ENCODE data around the gene H6PD.

H6PD gene

GRCh38 chr1:9244501-9245229 is 10.1 kb downstream of the H6PD start:
- CTCF ChIA-PET, result interaction anchor here (0.9 to 6.2 kb wide), 6 partner anchors 8 to 134 kb away, joined by 3 to 25 read pairs (median 4); partner anchors contain the start of gene H6PD
- peaks cover 0 to 20% (median 0%) of the 10 kb centered on the region in 4 experiments for H3K36me3 ChIP-seq (ENCODE audit: control insufficient read depth in 4 of 4, insufficient read depth in 4 of 4, low read length in 3 of 4)
- H3K27ac ChIP-seq (ENCODE audit: insufficient read depth in 1 of 2, low read depth in 1 of 2, low read length in 2 of 2, poor library complexity in 1 of 2, severe bottlenecking in 2 of 2), result no peak overlapping the region
- 49% methylated on average over 9 of the region's 9 CpGs for WGBS (ENCODE audit: insufficient coverage)
- peaks cover 15 to 58% (median 53%) of the 10 kb centered on the region in 4 experiments for H3K4me1 ChIP-seq (ENCODE audit: control extremely low read depth in 1 of 4, control insufficient read depth in 4 of 4, insufficient read depth in 4 of 4, low read length in 3 of 4)
- POLR2A ChIA-PET, result no interaction called here
- peak overlapping the region in 1 of 7 experiments; percentile 21 for H3K4me3 ChIP-seq (ENCODE audit: control insufficient read depth in 1 of 7, extremely low read depth in 1 of 7, insufficient read depth in 4 of 7, low read depth in 2 of 7, low read length in 6 of 7)
- peaks cover 0 to 9% (median 0%) of the 10 kb centered on the region in 5 experiments for H3K27me3 ChIP-seq (replicated peaks in 2 of 5; ENCODE audit: control insufficient read depth in 4 of 5, insufficient read depth in 5 of 5, low read length in 4 of 5)
- peak in 2 of 3 donors; percentile 50 to 58 for DNase-seq
- no peaks in the 10 kb centered on the region for H3K9me3 ChIP-seq (ENCODE audit: control extremely low read depth in 1 of 5, control insufficient read depth in 4 of 5, insufficient read depth in 2 of 5, low read depth in 1 of 5, low read length in 4 of 5)

DNA sequence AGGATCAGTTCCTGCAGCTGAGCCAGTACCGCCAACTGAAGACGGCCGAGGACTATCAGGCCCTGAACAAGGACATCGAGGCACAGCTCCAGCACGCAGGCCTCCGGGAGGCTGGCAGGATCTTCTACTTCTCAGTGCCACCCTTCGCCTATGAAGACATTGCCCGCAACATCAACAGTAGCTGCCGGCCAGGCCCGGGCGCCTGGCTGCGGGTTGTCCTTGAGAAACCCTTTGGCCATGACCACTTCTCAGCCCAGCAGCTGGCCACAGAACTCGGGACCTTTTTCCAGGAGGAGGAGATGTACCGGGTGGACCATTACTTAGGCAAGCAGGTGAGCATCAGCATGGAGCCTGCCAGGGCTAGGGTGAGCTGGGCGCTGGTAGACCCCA is 10.7 kb downstream of the H6PD start:
- no peaks in the 10 kb centered on the region for H3K9me3 ChIP-seq (ENCODE audit: control extremely low read depth in 1 of 5, control insufficient read depth in 4 of 5, insufficient read depth in 2 of 5, low read depth in 1 of 5, low read length in 4 of 5)
- no peak overlapping the region for H3K4me3 ChIP-seq (ENCODE audit: control insufficient read depth in 1 of 7, extremely low read depth in 1 of 7, insufficient read depth in 4 of 7, low read depth in 2 of 7, low read length in 6 of 7)
- H3K27ac ChIP-seq (ENCODE audit: insufficient read depth in 1 of 2, low read depth in 1 of 2, low read length in 2 of 2, poor library complexity in 1 of 2, severe bottlenecking in 2 of 2), result no peak overlapping the region
- peaks cover 0 to 20% (median 0%) of the 10 kb centered on the region in 4 experiments for H3K36me3 ChIP-seq (ENCODE audit: control insufficient read depth in 4 of 4, insufficient read depth in 4 of 4, low read length in 3 of 4)
- ChIA-PET POLR2A (no interaction called here), CTCF (interaction anchor here (0.9 to 6.2 kb wide), 5 partner anchors 7 to 135 kb away, joined by 3 to 25 read pairs (median 4); partner anchors contain the start of gene H6PD)
- H3K27me3 ChIP-seq (replicated peaks in 2 of 5; ENCODE audit: control insufficient read depth in 4 of 5, insufficient read depth in 5 of 5, low read length in 4 of 5), result peaks cover 0 to 9% (median 0%) of the 10 kb centered on the region in 5 experiments
- 98% methylated on average over 15 of the region's 15 CpGs for WGBS (ENCODE audit: insufficient coverage)
- peaks cover 12 to 52% (median 47%) of the 10 kb centered on the region in 4 experiments for H3K4me1 ChIP-seq (ENCODE audit: control extremely low read depth in 1 of 4, control insufficient read depth in 4 of 4, insufficient read depth in 4 of 4, low read length in 3 of 4)
- no peak for DNase-seq

DNA sequence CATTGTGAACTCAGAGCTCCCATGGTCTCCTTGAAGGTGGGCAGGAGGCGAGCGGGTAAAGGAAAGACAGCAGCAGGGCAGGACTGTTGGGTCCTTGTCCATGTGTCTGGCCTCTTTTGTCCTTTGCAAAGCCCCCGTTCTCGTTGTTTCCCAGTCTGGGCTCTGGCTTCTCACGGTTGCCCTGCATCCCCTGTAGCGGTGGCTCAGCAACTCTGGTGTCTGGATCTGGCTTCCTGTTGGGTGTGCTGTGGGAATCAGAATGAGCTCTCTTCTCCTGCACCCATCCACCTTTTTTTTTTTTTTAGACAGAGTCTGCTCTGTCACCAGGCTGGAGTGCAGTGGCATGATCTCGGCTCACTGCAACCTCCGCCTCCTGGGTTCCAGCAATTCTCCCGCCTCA is 11.1 kb downstream of the H6PD start:
- Histone ChIP-seq H3K4me1 (ENCODE audit: control extremely low read depth in 1 of 4, control insufficient read depth in 4 of 4, insufficient read depth in 4 of 4, low read length in 3 of 4) (peaks cover 9 to 48% (median 43%) of the 10 kb centered on the region in 4 experiments), H3K27me3 (replicated peaks in 2 of 5; ENCODE audit: control insufficient read depth in 4 of 5, insufficient read depth in 5 of 5, low read length in 4 of 5) (peaks cover 0 to 5% (median 0%) of the 10 kb centered on the region in 5 experiments), H3K36me3 (ENCODE audit: control insufficient read depth in 4 of 4, insufficient read depth in 4 of 4, low read length in 3 of 4) (peaks cover 0 to 22% (median 0%) of the 10 kb centered on the region in 4 experiments), H3K4me3 (ENCODE audit: control insufficient read depth in 1 of 7, extremely low read depth in 1 of 7, insufficient read depth in 4 of 7, low read depth in 2 of 7, low read length in 6 of 7) (no peak overlapping the region), H3K9me3 (ENCODE audit: control extremely low read depth in 1 of 5, control insufficient read depth in 4 of 5, insufficient read depth in 2 of 5, low read depth in 1 of 5, low read length in 4 of 5) (no peaks in the 10 kb centered on the region), H3K27ac (ENCODE audit: insufficient read depth in 1 of 2, low read depth in 1 of 2, low read length in 2 of 2, poor library complexity in 1 of 2, severe bottlenecking in 2 of 2) (no peak overlapping the region)
- ChIA-PET CTCF (interaction anchor here (6.2 kb wide), 1 partner anchor 12 kb away, joined by 25 read pairs; the partner anchor contains the start of gene H6PD), POLR2A (no interaction called here)
- 99% methylated on average over 6 of the region's 9 CpGs for WGBS (ENCODE audit: insufficient coverage)
- no peak for DNase-seq

GRCh38 chr1:9246215-9246614 is 11.6 kb downstream of the H6PD start:
- WGBS (ENCODE audit: insufficient coverage), result 94% methylated on average over 5 of the region's 5 CpGs
- ChIA-PET CTCF (interaction anchor here (6.2 kb wide), 1 partner anchor 12 kb away, joined by 25 read pairs; the partner anchor contains the start of gene H6PD), POLR2A (no interaction called here)
- Histone ChIP-seq H3K4me3 (ENCODE audit: control insufficient read depth in 1 of 7, extremely low read depth in 1 of 7, insufficient read depth in 4 of 7, low read depth in 2 of 7, low read length in 6 of 7) (no peak overlapping the region), H3K27ac (ENCODE audit: insufficient read depth in 1 of 2, low read depth in 1 of 2, low read length in 2 of 2, poor library complexity in 1 of 2, severe bottlenecking in 2 of 2) (no peak overlapping the region), H3K36me3 (ENCODE audit: control insufficient read depth in 4 of 4, insufficient read depth in 4 of 4, low read length in 3 of 4) (peaks cover 0 to 24% (median 1%) of the 10 kb centered on the region in 4 experiments), H3K9me3 (ENCODE audit: control extremely low read depth in 1 of 5, control insufficient read depth in 4 of 5, insufficient read depth in 2 of 5, low read depth in 1 of 5, low read length in 4 of 5) (no peaks in the 10 kb centered on the region), H3K4me1 (ENCODE audit: control extremely low read depth in 1 of 4, control insufficient read depth in 4 of 4, insufficient read depth in 4 of 4, low read length in 3 of 4) (peaks cover 9 to 43% (median 39%) of the 10 kb centered on the region in 4 experiments), H3K27me3 (replicated peaks in 2 of 5; ENCODE audit: control insufficient read depth in 4 of 5, insufficient read depth in 5 of 5, low read length in 4 of 5) (peaks cover 0 to 4% (median 0%) of the 10 kb centered on the region in 5 experiments)
- no peak for DNase-seq

- Histone ChIP-seq H3K27ac (ENCODE audit: insufficient read depth in 1 of 2, low read depth in 1 of 2, low read length in 2 of 2, poor library complexity in 1 of 2, severe bottlenecking in 2 of 2) (no peak overlapping the region), H3K4me1 (ENCODE audit: control extremely low read depth in 1 of 4, control insufficient read depth in 4 of 4, insufficient read depth in 4 of 4, low read length in 3 of 4) (peaks cover 9 to 34% (median 30%) of the 10 kb centered on the region in 4 experiments), H3K27me3 (replicated peaks in 2 of 5; ENCODE audit: control insufficient read depth in 4 of 5, insufficient read depth in 5 of 5, low read length in 4 of 5) (peaks cover 0 to 4% (median 0%) of the 10 kb centered on the region in 5 experiments), H3K4me3 (ENCODE audit: control insufficient read depth in 1 of 7, extremely low read depth in 1 of 7, insufficient read depth in 4 of 7, low read depth in 2 of 7, low read length in 6 of 7) (no peak overlapping the region), H3K36me3 (ENCODE audit: control insufficient read depth in 4 of 4, insufficient read depth in 4 of 4, low read length in 3 of 4) (peaks cover 0 to 28% (median 1%) of the 10 kb centered on the region in 4 experiments), H3K9me3 (ENCODE audit: control extremely low read depth in 1 of 5, control insufficient read depth in 4 of 5, insufficient read depth in 2 of 5, low read depth in 1 of 5, low read length in 4 of 5) (no peaks in the 10 kb centered on the region)
- WGBS (ENCODE audit: insufficient coverage), result 97% methylated on average over 34 of the region's 41 CpGs
- CTCF ChIA-PET, result interaction anchor here (0.6 to 6.2 kb wide), 7 partner anchors 13 to 192 kb away, joined by 3 to 25 read pairs (median 3); partner anchors contain the start of gene H6PD
- POLR2A ChIA-PET, result no interaction called here
- no peak for DNase-seq
Measured at GRCh38 chr1:9246841-9247785, 12.5 kb downstream of the H6PD start.

DNA sequence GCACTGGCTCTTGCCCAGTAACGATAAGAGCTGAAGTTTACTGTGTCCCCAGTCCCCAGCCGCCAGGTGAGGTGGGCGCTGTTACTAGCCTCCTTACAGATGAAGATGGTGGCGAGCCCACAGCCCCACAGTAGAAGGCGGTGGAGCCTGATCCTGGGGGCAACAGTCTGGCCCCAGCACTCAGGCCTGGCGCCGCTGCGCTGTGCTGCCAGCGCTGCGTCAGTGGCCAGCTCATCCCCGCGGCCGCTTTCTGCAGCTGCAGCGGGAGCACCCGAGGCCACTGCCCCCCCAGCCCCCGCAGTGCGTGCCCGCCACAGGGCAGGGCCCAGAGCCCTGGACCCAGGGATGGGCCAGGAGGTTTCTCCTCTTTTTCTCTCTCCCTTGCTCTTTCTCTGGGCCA is 13.3 kb downstream of the H6PD start:
- Histone ChIP-seq H3K27me3 (replicated peaks in 2 of 5; ENCODE audit: control insufficient read depth in 4 of 5, insufficient read depth in 5 of 5, low read length in 4 of 5) (no peaks in the 10 kb centered on the region), H3K4me3 (ENCODE audit: control insufficient read depth in 1 of 7, extremely low read depth in 1 of 7, insufficient read depth in 4 of 7, low read depth in 2 of 7, low read length in 6 of 7) (no peak overlapping the region), H3K27ac (ENCODE audit: insufficient read depth in 1 of 2, low read depth in 1 of 2, low read length in 2 of 2, poor library complexity in 1 of 2, severe bottlenecking in 2 of 2) (no peak overlapping the region), H3K4me1 (ENCODE audit: control extremely low read depth in 1 of 4, control insufficient read depth in 4 of 4, insufficient read depth in 4 of 4, low read length in 3 of 4) (peaks cover 9 to 26% (median 23%) of the 10 kb centered on the region in 4 experiments), H3K36me3 (ENCODE audit: control insufficient read depth in 4 of 4, insufficient read depth in 4 of 4, low read length in 3 of 4) (peaks cover 0 to 30% (median 1%) of the 10 kb centered on the region in 4 experiments), H3K9me3 (ENCODE audit: control extremely low read depth in 1 of 5, control insufficient read depth in 4 of 5, insufficient read depth in 2 of 5, low read depth in 1 of 5, low read length in 4 of 5) (no peaks in the 10 kb centered on the region)
- CTCF ChIA-PET, result interaction anchor here (1.0 to 6.2 kb wide), 8 partner anchors 8 to 192 kb away, joined by 3 to 25 read pairs (median 4); partner anchors contain the start of gene H6PD
- 90% methylated on average over 15 of the region's 18 CpGs for WGBS (ENCODE audit: insufficient coverage)
- DNase-seq, result no peak
- POLR2A ChIA-PET, result no interaction called here
